Sigmoid colon (tissue), 4 donors: ENCODE measurements around the gene PM20D1.

Experiments used
- POLR2A ChIP-seq, 2 donors: fragments of 450-650 bp; IDR thresholded peaks; one replicate each; pipeline ENCODE4 v1.6.1; 2016; ENCODE audit warnings: antibody characterized with exemption in 2 of 2, mild to moderate bottlenecking in 2 of 2, moderate library complexity in 2 of 2
- POLR2AphosphoS5 ChIP-seq, 4 donors: sonication (generic); formaldehyde crosslinking; IDR thresholded peaks; one replicate each; pipeline ENCODE4 v1.6.1; 2017; ENCODE audit warnings: antibody characterized with exemption in 4 of 4
- TF ChIP-seq, protein P1 (sequence below), 4 experiments: fragments of 450-650 bp in 3 of 4; fragments of 200-600 bp in 1 of 4; IDR thresholded peaks; one replicate each; pipeline ENCODE4 v1.5.1; 2016 to 2019; ENCODE audit warnings: antibody characterized with exemption in 4 of 4, mild to moderate bottlenecking in 3 of 4, moderate library complexity in 2 of 4

- TF ChIP-seq, protein P1, sequence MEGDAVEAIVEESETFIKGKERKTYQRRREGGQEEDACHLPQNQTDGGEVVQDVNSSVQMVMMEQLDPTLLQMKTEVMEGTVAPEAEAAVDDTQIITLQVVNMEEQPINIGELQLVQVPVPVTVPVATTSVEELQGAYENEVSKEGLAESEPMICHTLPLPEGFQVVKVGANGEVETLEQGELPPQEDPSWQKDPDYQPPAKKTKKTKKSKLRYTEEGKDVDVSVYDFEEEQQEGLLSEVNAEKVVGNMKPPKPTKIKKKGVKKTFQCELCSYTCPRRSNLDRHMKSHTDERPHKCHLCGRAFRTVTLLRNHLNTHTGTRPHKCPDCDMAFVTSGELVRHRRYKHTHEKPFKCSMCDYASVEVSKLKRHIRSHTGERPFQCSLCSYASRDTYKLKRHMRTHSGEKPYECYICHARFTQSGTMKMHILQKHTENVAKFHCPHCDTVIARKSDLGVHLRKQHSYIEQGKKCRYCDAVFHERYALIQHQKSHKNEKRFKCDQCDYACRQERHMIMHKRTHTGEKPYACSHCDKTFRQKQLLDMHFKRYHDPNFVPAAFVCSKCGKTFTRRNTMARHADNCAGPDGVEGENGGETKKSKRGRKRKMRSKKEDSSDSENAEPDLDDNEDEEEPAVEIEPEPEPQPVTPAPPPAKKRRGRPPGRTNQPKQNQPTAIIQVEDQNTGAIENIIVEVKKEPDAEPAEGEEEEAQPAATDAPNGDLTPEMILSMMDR (IDR thresholded peaks at IDR 0.05), result no peak
- TF ChIP-seq POLR2AphosphoS5 (IDR thresholded peaks at IDR 0.05) (no peak), POLR2A (IDR thresholded peaks at IDR 0.05) (no peak)
Measured at GRCh38 chr1:205826995-205827394, 22.9 kb downstream of the PM20D1 start.
